ENCODE data around the gene LUZP1. TPM values are rescaled to one million over a fixed set of nuclear protein-coding genes. Genes with fewer than 3 reads are reported as not detected.

The LUZP1 gene
- total RNA-seq, 1 donor from 2014 or later, result 28.0 TPM

DNA sequence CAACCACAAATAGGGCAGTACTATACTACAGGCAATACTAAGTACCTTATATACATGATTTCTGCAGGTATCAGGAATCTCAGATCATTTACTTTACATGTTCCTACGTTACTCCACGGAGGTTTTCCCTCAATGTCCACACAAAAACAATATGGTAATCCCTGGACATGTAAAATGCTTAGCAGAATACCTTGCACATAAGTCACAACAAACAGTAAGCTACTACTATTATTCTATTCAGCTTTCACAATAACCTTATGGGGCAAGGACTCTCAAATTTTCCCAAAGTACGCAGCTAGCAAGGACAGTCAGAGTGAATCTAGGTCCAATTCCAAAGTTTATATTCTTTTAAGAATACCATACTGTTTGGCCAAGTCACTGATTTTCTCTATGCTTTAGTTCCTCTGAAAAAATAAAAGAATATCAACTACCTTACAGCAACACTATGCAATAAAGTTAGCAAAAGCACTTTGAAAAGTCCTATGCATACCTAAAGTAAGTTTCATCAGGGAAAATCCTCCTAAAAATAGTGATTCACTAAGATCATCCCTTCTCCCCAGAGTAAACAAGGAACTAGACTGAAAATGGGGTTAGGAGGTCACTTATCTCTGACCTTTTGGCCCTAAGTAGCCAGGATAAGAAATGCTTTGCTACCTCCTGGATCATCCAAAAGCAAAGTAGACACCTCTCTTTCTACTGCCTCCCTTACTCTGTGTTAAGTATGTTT is 67.4 kb downstream of the LUZP1 start:
- DNase-seq, result no peak
- intact Hi-C loops (cut with micrococcal nuclease), result no loop called here
- ATAC-seq, result no peak

DNA sequence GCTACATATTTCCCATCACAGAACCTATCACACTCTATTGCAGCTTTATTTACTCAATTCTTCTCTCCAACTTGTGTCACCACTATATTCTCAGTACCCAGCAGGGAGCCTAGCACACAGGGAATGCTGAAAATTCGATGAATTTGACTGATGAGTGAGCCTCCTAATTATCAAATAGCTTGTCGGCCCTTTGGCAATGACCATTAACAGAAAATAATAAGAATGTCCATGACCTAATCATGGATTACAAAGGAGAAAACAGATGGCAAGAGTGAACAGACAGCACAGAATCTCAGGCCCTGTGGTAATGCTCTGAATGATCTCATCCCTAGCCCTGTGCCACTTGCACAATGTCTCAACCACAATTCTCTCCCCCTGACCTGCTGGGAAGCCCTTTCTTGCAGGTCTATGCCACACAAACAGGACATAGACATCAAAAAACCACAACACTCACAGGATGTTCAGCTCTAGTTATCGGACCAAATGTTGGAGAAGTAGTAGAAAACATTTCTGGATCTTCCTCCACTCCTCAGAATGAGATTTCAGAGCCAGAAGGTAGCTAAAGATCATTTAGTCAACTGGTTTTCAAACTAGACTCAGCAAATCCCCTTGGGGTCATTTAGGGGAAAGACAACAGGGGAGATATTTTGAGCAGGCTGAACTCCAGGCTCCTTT is 68.4 kb downstream of the LUZP1 start:
- intact Hi-C loops (cut with micrococcal nuclease), result no loop called here
- no peak for DNase-seq

DNA sequence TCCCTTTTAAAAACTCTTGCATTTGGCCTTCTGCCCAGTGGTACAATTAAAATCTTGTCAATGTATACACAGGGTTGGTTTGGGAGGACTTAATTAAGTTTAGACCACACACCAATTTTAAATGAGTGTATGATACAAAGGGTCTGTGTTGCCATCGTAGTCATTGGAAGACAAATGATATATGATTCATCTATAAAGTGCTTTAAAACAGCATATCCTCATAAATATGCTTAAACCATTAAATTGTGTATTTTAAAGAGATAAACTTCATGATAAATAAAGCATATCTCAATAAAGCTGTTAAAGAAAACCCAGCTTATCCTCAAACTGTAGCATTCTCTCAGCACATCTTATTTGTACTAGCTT is 69.5 kb downstream of the LUZP1 start:
- intact Hi-C loops (cut with micrococcal nuclease), result loop anchor here (2.0 kb wide), 1 partner anchor 86 kb away; no protein-coding TSS in a partner anchor
- no peak for DNase-seq
- no peak for ATAC-seq

More for the DNA sequence above, 68.4 kb downstream of the LUZP1 start:
- ATAC-seq, result peak; percentile 66

DNA sequence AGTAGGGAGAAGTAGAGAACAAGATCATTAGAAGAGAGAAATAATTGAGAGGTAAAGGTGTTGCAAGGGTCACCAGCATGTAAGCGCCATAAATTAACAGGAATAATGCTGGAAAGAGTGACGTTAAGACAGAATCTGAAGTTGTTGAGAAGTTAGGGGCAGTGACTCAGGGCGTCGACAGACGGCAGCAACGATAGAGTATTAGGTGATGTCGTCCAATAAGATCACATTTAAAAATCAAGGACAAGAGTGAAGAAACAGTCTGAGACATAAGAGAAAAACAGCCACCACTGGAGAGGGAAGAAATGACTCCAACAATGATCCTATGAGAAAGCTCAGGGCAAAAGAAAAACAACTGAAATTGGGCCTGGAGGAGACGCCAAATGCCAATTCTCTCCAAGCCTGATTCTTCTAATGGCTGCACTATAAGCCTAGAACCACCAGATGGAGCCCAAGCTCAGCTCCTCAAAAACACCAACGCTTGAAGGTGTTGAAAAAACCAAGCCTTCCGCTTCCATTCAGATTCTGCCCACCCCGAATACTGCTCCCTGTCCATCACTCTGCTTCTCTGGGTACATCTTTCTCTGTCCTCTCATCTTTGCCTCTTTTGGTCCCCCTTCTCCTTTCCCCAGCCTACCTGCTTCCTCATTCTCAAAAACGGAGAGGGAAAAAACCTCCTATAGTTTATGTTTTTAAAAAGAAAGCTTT is 70.0 kb downstream of the LUZP1 start:
- intact Hi-C loops (cut with micrococcal nuclease), result loop anchor here (2.0 kb wide), 1 partner anchor 86 kb away; no protein-coding TSS in a partner anchor
- no peak for DNase-seq
- ATAC-seq, result peak; percentile 69

DNA sequence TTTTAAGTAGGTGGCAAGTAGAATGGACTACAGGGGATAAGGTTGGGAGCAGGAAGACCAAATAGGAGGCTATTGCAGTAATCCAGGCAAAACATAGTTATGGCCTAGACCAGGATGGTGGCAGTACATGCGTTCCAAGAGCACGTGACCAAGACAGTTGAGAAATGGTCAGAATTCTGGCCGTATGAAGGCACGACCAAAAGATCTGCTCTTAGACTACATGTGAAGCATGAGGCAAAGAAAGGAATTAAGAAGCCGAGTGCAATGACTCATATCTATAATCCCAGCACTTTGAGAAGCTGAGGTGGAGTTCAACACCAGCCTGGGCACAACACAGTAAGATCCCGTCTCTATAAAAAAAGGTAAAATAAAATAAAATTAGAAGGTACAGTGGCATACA is 71.3 kb downstream of the LUZP1 start:
- intact Hi-C loops (cut with micrococcal nuclease), result no loop called here
- DNase-seq (no peak), ATAC-seq (no peak)

DNA sequence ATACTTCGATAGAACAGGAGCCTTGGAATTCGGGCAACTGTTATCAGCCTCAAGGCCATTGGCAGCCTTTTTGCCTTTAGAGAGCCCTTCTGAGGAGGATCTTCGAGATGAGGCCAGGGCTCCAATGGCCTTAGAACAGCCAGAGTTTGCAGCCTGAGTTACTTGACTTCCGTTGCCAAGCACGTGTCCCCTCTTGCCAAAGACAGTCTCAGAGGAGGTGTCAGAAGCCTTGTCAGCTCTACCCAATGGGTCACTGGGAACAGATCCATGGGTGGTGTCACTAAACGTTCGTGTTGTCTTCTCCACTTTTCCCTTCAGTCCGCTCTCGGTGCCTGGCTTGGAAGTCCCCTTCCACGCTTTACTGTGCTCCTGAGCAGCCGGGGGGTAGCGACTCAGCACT is 76.2 kb downstream of the LUZP1 start:
- ATAC-seq (no peak), DNase-seq (no peak)
- intact Hi-C loops (cut with micrococcal nuclease), result no loop called here

DNA sequence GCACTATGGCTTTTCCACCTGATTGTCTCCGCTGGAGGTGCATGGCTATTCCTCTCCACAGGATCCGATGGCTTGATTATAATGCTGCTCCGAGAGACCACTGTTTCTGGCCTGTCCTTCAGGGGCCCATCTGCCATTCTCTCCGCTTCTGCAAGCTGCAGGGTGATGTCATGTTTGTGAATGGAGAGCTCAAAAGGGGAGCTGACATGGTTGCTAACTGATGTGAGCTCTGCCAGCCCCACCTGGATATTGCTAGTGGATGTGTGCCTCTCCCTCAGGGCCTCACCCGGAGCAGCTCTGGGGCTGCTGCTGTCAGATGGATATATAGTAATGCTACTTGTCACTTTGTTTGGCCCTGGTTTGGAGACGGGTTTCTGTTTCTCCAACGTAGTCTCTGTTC is 77.1 kb downstream of the LUZP1 start:
- no peak for ATAC-seq
- no peak for DNase-seq
- intact Hi-C loops (cut with micrococcal nuclease), result no loop called here

DNA sequence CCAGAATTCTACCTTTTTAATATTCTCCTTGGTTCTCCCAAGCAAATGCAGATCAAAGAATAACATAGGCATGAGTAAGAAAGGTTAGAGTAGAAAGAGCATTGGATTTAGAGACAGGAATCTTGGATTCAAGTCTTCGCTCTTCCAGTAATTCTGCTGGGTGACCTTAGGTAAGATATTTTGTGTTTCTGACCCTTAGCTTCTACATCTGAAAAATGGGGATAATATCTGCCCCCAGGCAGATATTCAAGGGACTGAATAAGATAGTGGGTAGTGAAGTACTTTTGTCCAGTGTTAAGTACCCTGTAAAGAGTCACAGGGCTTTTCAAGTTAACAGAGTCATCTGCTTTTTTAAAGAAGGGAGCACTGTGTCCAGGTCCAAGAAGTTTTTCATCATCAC is 78.6 kb downstream of the LUZP1 start:
- intact Hi-C loops (cut with micrococcal nuclease), result no loop called here
- DNase-seq, result no peak
- ATAC-seq, result no peak

DNA sequence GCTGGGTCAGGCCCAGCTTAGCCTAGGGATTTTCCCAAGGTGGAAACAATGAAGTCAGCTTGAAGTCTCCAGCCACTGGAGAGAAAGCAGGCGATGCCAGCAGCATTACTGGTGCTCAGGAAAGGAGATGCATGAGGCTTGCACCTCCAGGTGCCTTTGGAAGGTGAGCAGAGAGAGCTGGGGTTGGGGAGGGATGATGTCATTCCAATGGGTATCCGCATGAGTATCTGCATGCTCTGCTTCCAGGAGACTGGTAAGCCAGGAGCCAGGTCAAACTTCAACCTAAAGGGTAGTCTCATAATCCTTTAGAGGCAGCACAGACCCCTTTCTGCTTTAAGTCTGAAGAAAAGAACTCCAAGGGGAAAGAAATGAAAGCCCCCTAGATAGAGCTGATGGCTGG is 80.6 kb downstream of the LUZP1 start:
- DNase-seq (no peak), ATAC-seq (no peak)
- intact Hi-C loops (cut with micrococcal nuclease), result no loop called here

DNA sequence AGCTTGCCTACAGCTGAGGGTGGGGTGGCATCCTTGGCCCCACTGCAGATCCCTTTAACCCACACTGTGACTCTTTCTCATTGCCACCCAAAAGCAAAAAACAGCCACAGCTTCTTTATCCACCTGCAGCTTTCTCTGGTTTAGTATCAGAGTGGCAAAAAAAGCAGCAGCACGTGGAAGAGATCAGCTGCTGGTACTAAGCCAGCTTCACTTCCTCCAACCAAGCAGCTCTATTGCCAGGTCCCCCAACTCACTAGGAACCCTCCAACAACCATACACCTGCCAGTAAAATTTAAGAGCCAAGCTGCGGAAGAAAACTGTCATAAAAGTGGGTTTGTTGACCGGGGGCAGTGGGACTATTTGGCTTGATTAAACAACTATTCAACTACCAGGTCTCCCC is 83.0 kb downstream of the LUZP1 start:
- intact Hi-C loops (cut with micrococcal nuclease), result no loop called here
- DNase-seq (no peak), ATAC-seq (no peak)

DNA sequence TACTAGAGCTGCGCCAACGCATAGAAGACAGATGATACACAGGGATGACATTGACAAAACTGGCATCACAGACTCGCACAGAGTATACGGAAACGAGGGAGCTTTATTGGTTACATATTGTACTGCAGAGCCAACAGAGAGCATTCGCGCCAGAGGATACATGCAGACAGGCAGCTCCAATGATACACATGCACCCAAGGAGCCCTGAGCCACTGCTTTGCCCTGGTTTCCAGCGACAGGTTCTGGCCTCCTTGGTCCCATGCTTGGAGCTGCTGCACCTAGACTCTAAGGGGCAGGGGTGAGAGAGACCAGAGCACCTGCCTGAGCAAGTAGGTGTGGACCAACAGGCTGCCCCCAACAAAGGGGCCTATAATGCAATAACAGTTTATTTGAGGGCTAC is 83.8 kb downstream of the LUZP1 start:
- no peak for DNase-seq
- intact Hi-C loops (cut with micrococcal nuclease), result no loop called here
- no peak for ATAC-seq

DNA sequence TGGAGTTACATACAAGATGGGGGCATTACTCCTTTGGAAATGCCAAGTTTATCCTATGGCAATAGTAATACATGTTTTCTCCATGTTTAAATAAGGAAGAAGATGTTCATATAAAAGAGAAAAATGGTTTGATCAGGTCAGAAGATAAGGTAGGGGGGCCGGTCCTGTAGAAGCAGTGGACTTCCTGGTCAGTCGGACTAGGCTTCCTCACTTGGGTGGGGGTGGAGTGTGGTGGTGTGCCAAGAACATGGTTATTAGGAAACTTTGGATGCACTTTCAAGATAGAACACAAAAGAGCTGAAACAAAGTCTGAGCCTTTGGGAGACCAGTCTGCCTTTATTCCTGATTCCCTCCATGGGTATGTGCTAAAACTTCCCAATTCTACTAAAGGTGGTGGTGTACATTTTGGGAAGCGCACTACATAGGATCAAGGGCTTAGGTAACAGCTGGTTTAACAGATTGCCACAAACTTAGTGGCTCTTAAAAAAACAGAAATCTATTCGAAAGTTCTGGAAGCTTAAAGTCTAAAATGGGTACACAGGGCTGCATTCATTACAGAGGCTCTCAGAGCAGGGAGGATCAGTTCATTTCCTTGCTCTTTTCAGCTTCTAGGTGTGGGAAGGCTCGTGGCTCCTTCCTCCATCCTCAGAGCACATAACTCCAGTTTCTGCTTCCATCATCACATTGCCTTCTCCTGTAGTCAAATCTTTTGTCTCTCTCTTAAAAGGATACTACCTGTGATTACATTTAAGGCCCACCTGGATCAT is 84.8 kb downstream of the LUZP1 start:
- peak; percentile 80 for ATAC-seq
- peak; percentile 51 for DNase-seq
- intact Hi-C loops (cut with micrococcal nuclease), result no loop called here

DNA sequence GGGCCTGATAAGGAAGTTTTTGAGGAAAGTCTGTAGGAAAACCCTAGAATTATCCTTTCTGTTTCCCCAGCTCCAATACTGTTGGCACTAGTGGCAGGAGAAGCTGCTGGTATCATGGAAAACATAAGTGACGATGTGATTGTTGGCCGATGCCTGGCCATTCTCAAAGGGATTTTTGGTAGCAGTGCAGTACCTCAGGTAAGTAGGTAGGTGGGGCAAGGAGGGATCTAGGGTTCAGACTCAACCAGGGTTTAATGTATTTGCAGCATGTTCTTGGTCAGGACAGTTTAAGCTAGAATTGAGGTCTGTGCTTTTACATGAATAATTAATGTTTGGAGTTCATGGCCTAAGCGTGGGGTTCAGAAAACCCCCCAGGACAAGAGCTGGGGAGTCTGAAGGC is 87.3 kb downstream of the LUZP1 start:
- intact Hi-C loops (cut with micrococcal nuclease), result no loop called here
- no peak for DNase-seq
- no peak for ATAC-seq

DNA sequence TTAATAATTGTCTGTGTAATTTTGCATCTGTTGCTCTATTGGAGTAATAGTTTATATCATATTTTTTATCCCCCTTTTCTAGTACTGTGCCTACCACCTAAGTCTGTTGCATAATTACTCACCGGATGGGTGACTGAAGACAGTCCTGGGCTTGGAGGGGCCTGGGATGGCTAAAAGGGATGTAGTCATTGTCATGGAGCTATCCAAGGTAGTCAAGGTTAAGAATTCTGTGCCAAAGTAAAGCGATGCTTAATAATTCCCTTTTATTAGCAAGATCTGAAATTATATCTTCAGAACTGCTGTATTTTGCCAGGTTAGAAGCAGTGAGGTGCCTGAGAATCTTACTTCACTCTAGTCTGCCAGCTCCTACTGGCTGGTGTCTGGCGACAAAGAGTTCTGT is 87.8 kb downstream of the LUZP1 start:
- intact Hi-C loops (cut with micrococcal nuclease), result no loop called here
- DNase-seq, result no peak
- no peak for ATAC-seq

DNA sequence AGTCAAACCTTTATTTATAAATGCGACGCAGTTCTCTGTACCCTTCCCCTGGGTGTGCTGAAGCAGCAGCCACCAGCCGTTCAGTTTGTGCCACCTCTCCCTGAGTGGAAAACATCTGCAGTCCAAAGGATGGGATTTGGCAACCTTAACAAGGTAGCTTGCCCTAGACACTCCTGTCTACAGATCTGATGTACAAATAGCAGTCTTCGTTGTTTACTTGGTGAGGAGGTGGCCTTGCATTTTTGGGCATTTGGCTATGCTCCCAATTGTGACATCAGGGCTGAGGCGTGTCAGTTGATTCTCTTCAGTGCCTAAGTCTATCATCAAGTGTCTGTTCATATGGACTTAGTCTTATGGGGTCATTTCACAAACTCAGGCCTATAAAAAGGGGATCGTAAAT is 89.6 kb downstream of the LUZP1 start:
- ATAC-seq, result no peak
- no peak for DNase-seq
- intact Hi-C loops (cut with micrococcal nuclease), result no loop called here

DNA sequence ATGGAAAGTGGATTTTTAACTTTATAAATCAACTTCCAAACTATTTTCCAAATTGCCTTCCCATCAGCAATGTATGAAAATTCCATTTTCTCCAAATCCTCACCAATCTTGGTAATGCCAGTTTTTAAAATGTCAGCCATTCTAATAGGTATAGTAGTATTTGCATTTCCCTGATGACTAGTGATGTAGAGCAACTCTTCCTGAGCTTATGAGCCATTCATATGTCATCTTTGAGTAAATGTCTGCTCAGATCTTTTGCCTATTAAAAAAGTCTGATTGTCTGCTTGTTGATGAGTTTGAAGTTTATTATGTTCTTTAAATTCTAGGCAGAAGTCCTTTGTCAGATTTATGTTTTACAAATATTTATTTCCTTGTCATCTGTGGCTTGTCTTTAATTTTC is 94.6 kb downstream of the LUZP1 start:
- ATAC-seq (no peak), DNase-seq (no peak)
- intact Hi-C loops (cut with micrococcal nuclease), result no loop called here

DNA sequence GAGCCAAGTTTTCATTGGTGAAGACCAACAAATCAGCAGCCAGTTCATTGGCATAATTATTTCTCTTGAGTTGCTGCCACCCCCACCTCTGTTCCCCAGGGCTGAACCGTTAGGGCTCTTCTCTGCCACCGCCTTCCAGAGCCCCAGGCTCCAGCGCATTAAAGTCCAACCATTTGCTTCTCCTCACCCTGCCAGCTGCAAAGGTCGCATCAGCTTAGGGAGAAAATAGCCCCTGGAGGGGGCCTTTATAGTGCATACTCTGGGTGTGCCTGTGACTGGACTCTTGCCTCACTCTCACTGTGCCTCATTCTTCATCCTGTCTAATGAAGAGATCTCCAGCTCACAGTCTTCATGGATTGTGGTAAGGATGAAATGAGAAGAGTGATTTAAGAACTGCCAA is 99.0 kb downstream of the LUZP1 start:
- ATAC-seq (no peak), DNase-seq (no peak)
- intact Hi-C loops (cut with micrococcal nuclease), result no loop called here

DNA sequence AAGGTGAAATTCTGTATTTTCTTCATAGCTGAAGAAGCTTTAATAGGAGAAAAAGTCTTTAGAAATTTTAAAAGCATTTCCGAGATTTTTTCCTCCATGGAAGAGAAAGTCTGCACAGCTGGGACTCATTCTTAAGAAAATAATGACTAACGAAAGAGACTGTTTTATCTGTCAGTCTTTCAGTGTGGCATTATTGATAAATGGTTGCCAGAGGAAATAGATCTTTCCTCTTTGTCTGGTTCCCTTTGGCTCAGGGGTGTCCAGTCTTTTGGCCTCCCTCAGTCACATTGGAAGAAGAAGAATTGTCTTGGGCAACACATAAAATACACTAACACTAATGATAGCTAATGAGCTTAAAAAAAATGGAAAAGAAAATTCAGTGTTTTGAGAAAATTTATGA is 99.5 kb downstream of the LUZP1 start:
- DNase-seq (no peak), ATAC-seq (no peak)
- intact Hi-C loops (cut with micrococcal nuclease), result no loop called here

DNA sequence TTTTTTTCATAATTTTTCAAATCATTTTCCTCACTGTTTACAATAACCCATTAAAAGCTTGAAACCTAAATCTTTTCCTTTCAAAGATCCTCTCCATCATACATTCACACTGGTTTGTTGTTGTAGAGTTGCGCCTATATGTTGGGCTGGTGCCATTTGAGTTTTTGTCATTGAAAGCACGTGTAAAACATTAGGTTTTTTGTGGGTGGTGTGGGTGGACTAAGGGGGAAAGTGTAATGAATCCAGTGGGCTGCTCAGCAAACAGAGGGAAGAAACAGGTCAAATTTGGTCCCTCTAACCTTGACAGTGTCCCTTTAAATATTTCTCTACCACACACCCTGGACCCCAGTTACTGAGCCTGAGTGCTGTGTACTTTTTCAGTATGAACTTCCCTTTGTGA is 102.6 kb downstream of the LUZP1 start:
- no peak for DNase-seq
- no peak for ATAC-seq
- intact Hi-C loops (cut with micrococcal nuclease), result no loop called here

DNA sequence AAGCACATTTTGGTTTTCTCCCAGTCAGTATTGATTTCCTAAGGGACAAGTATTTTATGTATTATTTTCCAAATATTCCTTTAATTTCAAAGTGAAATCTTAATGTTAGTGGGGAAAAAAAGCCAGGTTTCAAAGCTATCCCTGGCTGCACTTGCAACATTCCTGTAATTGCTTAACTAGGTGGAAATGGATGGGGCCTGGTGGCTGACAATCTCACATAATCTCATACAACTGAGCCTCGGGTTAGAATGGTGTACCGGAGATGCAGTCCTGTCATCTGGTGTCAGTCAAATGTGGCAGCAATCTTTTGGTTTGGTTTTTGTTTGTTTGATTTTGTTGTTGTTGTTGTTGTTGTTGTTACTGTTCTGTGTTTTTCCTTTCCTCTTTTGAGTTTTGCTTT is 103.3 kb downstream of the LUZP1 start:
- intact Hi-C loops (cut with micrococcal nuclease), result no loop called here
- no peak for DNase-seq
- ATAC-seq, result no peak

Measured in left ventricle myocardium superior (tissue), 1 donor.